NCI-H2196 treated with DMSO at 0.1 percent for 48 hours (cell line): ENCODE measurements around the gene CCR5AS.

Experiments used
- DNase-seq: peaks from one replicate; lab custom pipeline; 2025; ENCODE audit not compliant: unreplicated experiment; lab: John Stamatoyannopoulos, UW

Gene CCR5AS

DNA sequence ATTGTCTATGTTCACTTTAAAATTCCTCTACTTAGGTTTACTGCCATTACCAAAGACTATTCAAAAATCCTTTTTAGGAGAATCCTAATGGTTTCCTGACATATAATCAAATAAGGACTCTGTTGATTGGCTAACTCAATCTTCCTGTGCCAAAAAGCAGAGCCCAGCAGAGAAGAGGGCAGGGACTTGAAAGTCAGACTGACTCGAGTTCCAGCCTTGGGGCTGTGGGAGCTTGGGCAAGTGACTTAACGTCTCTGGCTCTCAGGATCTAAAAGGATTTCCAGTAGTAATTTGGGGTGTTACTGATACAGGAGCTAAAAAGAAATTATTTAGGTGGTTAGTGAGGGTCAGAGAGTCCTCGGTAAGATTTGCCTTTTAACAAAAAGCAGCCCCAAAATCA is 25.2 kb downstream of the CCR5AS start:
- DNase-seq, result no peak

DNA sequence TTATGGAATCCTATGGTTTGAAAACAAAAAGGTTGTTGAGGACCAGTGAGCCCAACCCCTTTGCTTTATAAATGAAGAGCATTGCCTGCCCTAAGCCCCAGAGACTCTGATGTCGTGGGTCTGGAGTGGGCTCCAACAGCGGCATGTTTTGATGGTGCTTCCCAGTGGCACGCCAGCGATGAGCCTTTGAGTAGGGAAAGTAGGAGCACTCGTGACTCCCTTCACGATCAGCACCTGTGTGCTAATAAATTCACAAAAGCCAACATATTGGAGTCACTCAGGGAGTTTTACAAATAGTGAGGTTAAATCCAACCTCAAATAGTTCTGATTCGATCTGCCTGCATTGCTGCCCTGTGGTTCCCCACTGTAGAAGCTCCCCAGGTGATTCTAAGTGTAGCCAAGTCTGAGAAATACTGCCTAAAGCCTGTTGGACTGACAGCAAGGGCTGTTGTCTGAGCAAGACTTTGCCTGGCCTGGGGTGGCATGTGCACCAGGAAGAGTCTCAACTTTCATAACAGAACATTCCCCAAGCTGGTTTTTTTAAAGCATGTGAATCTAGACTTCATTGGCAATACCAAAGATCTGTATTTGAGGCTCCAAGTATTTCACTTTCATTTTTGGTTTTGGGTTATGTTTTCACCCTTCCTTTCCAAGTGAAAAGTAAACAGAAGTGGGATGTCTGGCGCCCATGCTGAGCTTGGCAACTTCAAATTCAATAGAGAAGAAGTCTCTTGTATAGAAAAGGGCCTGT is 26.2 kb downstream of the CCR5AS start:
- DNase-seq, result no peak

DNA sequence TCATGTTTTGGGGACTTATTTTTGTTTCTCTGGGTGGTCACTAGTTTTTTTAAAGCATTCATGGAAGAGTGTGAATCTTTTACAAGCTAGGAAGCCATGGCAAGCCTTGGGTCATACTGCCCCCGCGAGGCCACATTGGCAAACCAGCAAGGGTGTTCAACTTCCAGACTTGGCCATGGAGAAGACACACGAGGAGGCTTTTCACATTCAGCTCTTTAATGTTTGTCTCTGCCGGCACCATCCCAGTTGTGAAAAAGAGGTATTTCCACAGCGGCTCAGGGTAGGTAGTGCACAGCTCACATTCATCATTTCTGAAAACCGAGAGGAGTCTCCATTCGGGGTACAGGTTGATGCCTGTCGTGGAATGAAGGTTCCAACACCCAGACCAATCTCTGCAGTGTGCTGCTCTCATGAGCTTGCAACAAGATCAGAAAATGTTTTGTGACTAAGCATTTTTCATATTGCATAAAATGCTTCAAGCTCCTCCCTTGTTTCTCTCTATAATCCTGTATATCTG is 28.4 kb downstream of the CCR5AS start:
- no peak for DNase-seq

DNA sequence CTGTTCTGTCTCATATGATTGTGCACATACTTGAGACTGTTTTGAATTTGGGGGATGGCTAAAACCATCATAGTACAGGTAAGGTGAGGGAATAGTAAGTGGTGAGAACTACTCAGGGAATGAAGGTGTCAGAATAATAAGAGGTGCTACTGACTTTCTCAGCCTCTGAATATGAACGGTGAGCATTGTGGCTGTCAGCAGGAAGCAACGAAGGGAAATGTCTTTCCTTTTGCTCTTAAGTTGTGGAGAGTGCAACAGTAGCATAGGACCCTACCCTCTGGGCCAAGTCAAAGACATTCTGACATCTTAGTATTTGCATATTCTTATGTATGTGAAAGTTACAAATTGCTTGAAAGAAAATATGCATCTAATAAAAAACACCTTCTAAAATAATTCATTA is 31.1 kb downstream of the CCR5AS start:
- DNase-seq, result no peak

DNA sequence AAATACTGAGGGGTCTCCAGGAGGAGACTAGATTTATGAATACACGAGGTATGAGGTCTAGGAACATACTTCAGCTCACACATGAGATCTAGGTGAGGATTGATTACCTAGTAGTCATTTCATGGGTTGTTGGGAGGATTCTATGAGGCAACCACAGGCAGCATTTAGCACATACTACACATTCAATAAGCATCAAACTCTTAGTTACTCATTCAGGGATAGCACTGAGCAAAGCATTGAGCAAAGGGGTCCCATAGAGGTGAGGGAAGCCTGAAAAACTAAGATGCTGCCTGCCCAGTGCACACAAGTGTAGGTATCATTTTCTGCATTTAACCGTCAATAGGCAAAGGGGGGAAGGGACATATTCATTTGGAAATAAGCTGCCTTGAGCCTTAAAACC is 31.6 kb downstream of the CCR5AS start:
- DNase-seq, result no peak

DNA sequence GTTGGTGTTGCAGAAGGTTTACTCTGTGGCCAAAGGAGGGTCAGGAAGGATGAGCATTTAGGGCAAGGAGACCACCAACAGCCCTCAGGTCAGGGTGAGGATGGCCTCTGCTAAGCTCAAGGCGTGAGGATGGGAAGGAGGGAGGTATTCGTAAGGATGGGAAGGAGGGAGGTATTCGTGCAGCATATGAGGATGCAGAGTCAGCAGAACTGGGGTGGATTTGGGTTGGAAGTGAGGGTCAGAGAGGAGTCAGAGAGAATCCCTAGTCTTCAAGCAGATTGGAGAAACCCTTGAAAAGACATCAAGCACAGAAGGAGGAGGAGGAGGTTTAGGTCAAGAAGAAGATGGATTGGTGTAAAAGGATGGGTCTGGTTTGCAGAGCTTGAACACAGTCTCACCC is 32.1 kb downstream of the CCR5AS start:
- DNase-seq, result no peak

DNA sequence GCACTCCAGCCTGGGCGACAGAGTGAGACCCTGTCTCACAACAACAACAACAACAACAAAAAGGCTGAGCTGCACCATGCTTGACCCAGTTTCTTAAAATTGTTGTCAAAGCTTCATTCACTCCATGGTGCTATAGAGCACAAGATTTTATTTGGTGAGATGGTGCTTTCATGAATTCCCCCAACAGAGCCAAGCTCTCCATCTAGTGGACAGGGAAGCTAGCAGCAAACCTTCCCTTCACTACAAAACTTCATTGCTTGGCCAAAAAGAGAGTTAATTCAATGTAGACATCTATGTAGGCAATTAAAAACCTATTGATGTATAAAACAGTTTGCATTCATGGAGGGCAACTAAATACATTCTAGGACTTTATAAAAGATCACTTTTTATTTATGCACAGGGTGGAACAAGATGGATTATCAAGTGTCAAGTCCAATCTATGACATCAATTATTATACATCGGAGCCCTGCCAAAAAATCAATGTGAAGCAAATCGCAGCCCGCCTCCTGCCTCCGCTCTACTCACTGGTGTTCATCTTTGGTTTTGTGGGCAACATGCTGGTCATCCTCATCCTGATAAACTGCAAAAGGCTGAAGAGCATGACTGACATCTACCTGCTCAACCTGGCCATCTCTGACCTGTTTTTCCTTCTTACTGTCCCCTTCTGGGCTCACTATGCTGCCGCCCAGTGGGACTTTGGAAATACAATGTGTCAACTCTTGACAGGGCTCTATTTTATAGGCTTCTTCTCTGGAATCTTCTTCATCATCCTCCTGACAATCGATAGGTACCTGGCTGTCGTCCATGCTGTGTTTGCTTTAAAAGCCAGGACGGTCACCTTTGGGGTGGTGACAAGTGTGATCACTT is 34.1 kb downstream of the CCR5AS start:
- no peak for DNase-seq

DNA sequence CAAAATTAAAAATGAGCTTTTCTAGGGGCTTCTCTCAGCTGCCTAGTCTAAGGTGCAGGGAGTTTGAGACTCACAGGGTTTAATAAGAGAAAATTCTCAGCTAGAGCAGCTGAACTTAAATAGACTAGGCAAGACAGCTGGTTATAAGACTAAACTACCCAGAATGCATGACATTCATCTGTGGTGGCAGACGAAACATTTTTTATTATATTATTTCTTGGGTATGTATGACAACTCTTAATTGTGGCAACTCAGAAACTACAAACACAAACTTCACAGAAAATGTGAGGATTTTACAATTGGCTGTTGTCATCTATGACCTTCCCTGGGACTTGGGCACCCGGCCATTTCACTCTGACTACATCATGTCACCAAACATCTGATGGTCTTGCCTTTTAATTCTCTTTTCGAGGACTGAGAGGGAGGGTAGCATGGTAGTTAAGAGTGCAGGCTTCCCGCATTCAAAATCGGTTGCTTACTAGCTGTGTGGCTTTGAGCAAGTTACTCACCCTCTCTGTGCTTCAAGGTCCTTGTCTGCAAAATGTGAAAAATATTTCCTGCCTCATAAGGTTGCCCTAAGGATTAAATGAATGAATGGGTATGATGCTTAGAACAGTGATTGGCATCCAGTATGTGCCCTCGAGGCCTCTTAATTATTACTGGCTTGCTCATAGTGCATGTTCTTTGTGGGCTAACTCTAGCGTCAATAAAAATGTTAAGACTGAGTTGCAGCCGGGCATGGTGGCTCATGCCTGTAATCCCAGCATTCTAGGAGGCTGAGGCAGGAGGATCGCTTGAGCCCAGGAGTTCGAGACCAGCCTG is 35.1 kb downstream of the CCR5AS start:
- DNase-seq, result no peak

DNA sequence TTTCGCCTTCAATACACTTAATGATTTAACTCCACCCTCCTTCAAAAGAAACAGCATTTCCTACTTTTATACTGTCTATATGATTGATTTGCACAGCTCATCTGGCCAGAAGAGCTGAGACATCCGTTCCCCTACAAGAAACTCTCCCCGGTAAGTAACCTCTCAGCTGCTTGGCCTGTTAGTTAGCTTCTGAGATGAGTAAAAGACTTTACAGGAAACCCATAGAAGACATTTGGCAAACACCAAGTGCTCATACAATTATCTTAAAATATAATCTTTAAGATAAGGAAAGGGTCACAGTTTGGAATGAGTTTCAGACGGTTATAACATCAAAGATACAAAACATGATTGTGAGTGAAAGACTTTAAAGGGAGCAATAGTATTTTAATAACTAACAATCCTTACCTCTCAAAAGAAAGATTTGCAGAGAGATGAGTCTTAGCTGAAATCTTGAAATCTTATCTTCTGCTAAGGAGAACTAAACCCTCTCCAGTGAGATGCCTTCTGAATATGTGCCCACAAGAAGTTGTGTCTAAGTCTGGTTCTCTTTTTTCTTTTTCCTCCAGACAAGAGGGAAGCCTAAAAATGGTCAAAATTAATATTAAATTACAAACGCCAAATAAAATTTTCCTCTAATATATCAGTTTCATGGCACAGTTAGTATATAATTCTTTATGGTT is 35.9 kb downstream of the CCR5AS start, which contains the start of gene CCR5:
Gene CCR5 (plus strand): TSS at position 108 of the 680 bp plus-strand sequence. CDS start 1,957 bp downstream, outside the sequence.
- DNase-seq, result no peak

DNA sequence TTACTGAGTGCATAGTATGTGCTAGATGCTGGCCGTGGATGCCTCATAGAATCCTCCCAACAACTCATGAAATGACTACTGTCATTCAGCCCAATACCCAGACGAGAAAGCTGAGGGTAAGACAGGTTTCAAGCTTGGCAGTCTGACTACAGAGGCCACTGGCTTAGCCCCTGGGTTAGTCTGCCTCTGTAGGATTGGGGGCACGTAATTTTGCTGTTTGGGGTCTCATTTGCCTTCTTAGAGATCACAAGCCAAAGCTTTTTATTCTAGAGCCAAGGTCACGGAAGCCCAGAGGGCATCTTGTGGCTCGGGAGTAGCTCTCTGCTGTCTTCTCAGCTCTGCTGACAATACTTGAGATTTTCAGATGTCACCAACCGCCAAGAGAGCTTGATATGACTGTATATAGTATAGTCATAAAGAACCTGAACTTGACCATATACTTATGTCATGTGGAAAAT is 37.2 kb downstream of the CCR5AS start:
- no peak for DNase-seq

DNA sequence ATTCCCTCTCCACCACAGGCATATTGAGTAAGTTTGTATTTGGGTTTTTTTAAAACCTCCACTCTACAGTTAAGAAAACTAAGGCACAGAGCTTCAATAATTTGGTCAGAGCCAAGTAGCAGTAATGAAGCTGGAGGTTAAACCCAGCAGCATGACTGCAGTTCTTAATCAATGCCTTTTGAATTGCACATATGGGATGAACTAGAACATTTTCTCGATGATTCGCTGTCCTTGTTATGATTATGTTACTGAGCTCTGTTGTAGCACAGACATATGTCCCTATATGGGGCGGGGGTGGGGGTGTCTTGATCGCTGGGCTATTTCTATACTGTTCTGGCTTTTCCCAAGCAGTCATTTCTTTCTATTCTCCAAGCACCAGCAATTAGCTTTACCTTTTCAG is 37.7 kb downstream of the CCR5AS start:
- no peak for DNase-seq

DNA sequence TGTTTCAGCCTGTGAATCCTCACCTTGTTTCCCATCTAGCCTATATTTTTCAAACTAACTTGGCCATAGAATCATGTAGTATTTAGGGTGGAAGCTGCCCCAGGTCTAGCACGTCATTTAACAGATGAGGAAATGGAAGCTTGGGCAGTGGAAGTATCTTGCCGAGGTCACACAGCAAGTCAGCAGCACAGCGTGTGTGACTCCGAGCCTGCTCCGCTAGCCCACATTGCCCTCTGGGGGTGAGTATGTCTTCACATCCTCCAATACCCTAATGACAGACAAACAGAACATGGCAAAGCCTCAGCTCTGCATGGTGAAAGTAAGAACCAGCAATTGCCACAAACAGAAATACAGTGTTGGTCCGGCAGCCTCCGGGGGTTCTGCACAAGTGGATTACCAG is 38.3 kb downstream of the CCR5AS start:
- no peak for DNase-seq

DNA sequence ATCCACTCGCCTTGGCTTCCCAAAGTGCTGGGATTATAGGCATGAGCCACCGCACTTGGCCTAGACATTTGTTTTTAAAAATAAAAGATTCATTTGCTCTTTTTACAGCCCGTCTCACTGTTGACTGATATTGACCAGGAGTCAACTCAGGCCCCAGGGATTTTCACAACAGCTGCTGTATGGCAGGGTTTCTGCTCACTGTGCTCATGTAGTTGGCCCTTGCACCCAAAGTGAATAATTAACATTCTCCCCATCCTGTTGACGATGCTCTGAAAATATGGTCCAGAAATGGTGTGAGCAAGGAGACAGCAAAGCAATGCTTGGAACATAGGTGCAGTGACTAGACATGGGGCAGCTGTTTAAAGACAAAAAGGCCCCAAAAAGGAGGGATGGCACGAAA is 39.1 kb downstream of the CCR5AS start:
- no peak for DNase-seq

DNA sequence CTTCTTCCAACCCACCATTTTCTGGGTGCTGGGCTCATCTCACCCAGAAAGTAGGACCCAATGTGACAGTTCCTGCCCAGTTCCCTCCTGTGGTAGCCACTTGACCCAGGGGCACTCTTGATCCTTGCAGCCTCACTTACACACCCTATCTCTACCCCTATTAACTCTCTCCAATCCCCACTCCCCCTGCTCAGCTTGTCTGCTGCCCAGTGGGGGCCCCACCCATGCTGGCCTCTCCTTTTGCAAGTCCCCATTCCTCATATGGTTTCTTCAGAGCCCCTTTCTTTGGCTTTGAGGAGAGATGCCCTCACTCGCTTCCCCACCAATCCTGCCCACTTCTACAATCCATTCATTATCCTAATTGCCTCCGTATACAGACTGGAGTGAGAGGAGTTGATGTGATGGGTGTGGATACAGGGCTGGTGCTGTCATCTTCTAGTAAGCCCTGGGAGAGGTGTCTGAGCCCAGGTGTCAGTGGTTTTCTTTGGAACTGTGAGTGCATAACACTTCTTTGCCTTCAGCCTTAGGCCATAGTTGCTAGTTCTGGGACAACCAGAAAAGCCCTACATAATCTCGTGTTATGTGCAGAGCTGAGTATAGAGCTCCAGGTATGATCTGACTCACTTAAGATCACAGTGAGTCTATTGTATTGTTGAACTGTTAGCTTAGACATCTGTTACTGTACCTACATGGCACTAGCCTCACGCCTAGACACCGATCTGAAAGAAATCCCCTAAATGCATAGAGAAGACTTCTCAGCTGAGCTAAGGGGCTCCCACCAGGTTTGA is 40.9 kb downstream of the CCR5AS start:
- DNase-seq, result no peak

DNA sequence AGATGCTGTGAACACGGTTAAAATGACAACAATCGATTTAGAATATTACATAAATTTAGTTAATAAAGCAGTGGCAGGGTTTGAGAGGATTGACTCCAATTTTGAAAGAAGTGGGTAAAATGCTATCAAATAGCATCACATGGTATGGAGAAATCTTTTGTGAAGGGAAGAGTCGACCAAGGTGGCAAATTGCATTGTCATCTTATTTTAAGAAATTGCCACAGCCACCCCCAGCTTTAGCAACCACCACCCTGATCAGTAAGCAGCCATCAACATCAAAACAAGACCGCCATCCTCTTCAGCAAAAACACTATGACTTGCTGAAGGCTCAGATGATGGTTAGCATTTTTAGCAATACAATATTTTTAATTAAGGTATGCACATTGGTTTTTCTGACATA is 41.8 kb downstream of the CCR5AS start:
- no peak for DNase-seq

DNA sequence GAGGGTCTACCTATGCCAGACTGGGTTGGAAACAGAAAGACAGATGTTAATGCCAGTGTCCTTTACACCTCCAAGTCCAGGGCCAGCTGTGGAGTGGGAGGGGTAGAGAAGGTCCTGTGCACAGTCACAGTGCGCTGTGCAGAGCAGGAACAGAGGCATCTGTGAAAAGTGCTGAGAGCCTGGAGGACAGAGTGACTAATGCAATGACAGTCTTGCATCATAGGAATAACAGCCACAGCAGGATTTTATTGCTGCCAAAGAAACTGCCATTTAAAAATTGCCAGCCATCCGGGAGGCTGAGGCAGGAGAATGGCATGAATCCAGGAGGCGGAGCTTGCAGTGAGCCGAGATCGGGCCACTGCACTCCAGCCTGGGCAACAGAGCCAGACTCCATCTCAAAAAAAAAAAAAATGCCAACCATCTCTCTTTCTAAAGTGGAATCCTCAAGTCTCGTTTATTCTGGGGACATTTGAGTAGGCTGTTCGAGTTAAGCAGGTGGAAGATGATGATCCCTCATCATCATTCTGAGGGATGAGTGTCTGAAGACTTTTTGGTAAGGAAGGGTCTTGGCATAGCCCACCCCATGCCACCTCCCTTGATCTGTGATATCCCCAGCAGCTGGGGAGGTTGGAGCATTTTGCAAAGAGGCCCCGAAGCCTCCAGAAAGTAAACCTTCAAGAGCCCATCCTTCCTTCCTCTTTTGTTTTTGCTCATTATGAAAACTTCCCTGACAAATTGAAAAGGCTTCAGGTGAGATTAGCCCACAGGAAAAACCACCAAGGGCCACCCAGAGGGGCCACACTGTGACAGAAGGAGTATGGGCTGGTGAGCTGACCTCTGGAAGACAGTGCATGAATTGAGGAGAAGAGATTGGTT is 45.2 kb downstream of the CCR5AS start:
- no peak for DNase-seq

DNA sequence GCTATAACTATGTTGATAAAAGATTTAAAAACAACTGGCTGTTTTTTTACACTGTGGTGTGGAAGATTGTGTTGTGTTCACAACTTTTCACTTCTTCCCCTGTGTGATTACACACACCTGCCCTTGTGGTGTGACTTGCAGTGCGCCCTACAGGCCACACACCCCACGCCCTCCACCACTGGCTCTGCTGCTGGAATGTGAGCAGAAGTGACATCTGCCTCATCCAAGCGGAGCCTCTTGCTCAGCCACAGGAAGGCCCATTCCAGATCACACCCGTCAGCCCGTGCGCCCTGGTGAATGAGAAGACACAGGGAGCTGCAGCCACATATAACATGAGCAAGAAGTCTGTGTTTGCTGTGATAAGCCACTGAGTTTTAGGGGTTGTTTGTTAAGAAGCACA is 46.0 kb downstream of the CCR5AS start:
- DNase-seq, result no peak

DNA sequence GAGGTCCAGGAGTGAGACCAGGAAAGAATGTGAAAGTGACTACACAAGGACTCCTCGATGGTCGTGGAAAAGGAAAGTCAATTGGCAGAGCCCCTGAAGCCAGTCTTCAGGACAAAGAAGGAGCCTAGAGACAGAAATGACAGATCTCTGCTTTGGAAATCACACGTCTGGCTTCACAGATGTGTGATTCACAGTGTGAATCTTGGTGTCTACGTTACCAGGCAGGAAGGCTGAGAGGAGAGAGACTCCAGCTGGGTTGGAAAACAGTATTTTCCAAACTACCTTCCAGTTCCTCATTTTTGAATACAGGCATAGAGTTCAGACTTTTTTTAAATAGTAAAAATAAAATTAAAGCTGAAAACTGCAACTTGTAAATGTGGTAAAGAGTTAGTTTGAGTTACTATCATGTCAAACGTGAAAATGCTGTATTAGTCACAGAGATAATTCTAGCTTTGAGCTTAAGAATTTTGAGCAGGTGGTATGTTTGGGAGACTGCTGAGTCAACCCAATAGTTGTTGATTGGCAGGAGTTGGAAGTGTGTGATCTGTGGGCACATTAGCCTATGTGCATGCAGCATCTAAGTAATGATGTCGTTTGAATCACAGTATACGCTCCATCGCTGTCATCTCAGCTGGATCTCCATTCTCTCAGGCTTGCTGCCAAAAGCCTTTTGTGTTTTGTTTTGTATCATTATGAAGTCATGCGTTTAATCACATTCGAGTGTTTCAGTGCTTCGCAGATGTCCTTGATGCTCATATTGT is 47.0 kb downstream of the CCR5AS start:
- no peak for DNase-seq
